Measurements from ENCODE around the gene DSCAM.

DNA sequence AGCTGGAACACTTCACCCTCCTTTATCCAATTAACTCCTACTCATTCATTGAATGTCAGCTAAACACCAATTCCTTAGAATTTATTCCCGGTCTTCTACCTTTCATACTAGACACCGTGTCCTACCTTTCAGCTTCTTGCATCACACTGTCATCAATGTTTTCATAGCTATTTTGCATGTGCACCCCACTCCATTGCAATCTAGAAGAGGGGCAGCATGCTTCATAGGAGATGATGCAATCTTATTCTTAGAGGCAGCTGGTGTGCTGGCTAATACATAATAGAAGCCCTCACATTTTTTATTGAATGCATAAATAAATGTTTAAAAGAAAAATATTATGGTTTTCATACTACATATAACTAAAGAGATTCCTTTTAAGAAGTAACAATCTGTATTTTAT lies 123.6 kb downstream of the DSCAM start:
- TF ChIP-seq CTCF (IDR thresholded peaks at IDR 0.05; ENCODE audit: insufficient read depth, low read length, poor library complexity, severe bottlenecking), result no peak
- TF ChIP-seq EZH2phosphoT487 (conservative IDR thresholded peaks at IDR 0.05; ENCODE audit: low read length), result no peak

Data from SU-DHL-6 (cell line).